ENCODE results near the gene ATRN.

The ATRN gene

DNA sequence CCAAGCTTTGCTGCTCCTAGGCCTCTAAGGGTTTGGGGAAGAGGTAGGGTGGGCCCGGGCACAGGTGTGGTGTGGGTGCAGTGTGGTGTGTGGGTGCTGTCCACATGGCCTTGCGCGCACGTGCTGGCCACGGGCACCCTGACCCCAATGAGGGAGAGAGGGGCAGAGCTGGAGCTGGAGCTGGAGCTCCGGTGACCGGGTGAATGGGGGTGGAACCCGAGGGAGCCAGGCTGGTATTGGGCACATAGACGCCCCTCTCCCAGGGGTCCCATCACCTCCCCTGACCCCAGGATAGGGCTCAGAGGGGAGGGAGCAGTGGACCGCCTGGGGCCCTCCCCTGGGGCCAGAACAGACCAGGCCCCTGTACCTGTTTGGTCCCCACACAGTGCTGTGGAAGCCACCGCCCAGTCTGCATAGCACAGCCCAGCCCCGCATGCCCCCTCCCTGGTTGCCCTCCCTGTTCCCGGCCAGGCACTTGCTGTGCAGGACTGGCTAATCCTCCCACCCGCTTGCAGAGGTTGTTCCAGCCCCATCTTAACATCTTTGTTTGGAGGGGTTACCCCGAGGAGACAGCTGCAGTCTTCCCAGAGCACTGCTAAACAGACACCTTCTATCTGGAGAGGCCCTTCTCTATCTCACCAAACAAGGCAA, 210.0 kb downstream of the ATRN start:
- DNase-seq, result no peak
- Mint-ChIP-seq H3K4me1 (no peaks in the 10 kb centered on the region), H3K36me3 (ENCODE audit: low read depth) (no peaks in the 10 kb centered on the region)

GRCh38 chr20:3681352-3681930, 210.6 kb downstream of the ATRN start:
- DNase-seq, result no peak
- H3K27ac Mint-ChIP-seq, result no peak overlapping the region
- H3K4me1 Mint-ChIP-seq, result no peaks in the 10 kb centered on the region
- no peaks in the 10 kb centered on the region for H3K36me3 Mint-ChIP-seq (ENCODE audit: low read depth)
- ATAC-seq, result no peak
- H3K27me3 Mint-ChIP-seq, result peaks cover 49% of the 10 kb centered on the region
- H3K9me3 Mint-ChIP-seq, result no peaks in the 10 kb centered on the region
- no peak overlapping the region for H3K4me3 Mint-ChIP-seq

More for the DNA sequence above, 210.0 kb downstream of the ATRN start:
- Mint-ChIP-seq H3K4me3 (no peak overlapping the region), H3K9me3 (no peaks in the 10 kb centered on the region), H3K27ac (no peak overlapping the region), H3K27me3 (peaks cover 49% of the 10 kb centered on the region)
- ATAC-seq, result no peak

- Mint-ChIP-seq H3K36me3 (ENCODE audit: low read depth) (no peaks in the 10 kb centered on the region), H3K4me3 (no peak within 1 kb of the TSS), H3K4me1 (no peaks in the 10 kb centered on the region), H3K27me3 (peaks cover 45% of the 10 kb centered on the region), H3K9me3 (no peaks in the 10 kb centered on the region), H3K27ac (no peak within 1 kb of the TSS)
- no peak for ATAC-seq
- DNase-seq, result no peak
These were observed 211.3 kb downstream of the ATRN start, which contains the start of gene ADAM33 for GRCh38 chr20:3681931-3682781. ADAM33 (minus strand) TSS chr20:3682010; CDS start chr20:3682004, 6 bp downstream.

DNA sequence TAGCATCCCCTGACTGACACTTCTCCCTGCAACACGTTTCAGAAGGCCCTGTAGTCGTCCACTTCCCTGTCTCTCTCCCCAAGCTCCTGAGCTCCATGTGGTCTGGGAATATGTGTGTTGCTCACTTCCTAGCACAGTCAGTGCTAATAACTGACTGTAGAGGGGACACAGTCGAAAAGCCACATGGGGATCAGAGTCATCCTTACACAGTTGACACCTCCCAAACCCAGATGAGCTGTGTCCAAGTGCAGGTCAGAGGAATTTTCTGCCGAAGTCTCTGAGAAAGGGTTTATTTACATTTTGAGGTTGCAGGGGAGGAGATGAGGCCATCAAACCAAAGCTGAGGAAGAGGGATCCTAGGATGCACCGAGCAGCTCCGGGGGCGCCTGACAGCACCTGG, 214.5 kb downstream of the ATRN start:
- H3K4me3 Mint-ChIP-seq, result no peak overlapping the region
- no peaks in the 10 kb centered on the region for H3K36me3 Mint-ChIP-seq (ENCODE audit: low read depth)
- DNase-seq, result no peak
- H3K9me3 Mint-ChIP-seq, result no peaks in the 10 kb centered on the region
- H3K27me3 Mint-ChIP-seq, result peaks cover 34% of the 10 kb centered on the region
- H3K4me1 Mint-ChIP-seq, result no peaks in the 10 kb centered on the region
- H3K27ac Mint-ChIP-seq, result no peak overlapping the region
- no peak for ATAC-seq

GRCh38 chr20:3686421-3686820, 215.6 kb downstream of the ATRN start:
- no peaks in the 10 kb centered on the region for H3K4me1 Mint-ChIP-seq
- H3K9me3 Mint-ChIP-seq, result no peaks in the 10 kb centered on the region
- H3K4me3 Mint-ChIP-seq, result no peak overlapping the region
- DNase-seq, result no peak
- peaks cover 25% of the 10 kb centered on the region for H3K27me3 Mint-ChIP-seq
- no peaks in the 10 kb centered on the region for H3K36me3 Mint-ChIP-seq (ENCODE audit: low read depth)
- no peak for ATAC-seq
- H3K27ac Mint-ChIP-seq, result no peak overlapping the region

DNA sequence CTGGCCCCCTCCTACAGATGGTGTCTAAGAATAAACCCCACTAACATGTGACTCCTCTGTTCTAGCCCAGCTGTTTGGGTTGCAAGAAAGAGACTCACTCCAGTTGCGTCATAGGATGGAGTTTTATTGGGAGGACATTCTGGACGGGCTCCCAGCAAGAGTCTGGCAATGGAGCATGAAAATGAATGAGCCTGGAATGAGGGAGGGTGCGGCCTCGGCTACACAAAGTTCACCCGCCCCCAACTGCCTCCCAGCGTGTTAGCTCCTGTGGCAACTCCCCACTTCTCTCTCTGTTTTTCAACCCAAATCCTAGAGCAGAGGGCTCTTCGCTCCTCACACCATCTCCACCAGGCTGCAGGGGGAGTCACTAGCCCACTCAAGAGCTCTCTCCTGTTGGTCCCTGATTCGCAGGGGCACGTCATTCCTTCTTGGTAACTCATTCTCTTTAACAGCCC, 216.1 kb downstream of the ATRN start:
- Mint-ChIP-seq H3K9me3 (no peaks in the 10 kb centered on the region), H3K27ac (no peak overlapping the region), H3K4me1 (no peaks in the 10 kb centered on the region), H3K4me3 (no peak overlapping the region), H3K27me3 (peaks cover 23% of the 10 kb centered on the region), H3K36me3 (ENCODE audit: low read depth) (no peaks in the 10 kb centered on the region)
- DNase-seq (no peak), ATAC-seq (no peak)

DNA sequence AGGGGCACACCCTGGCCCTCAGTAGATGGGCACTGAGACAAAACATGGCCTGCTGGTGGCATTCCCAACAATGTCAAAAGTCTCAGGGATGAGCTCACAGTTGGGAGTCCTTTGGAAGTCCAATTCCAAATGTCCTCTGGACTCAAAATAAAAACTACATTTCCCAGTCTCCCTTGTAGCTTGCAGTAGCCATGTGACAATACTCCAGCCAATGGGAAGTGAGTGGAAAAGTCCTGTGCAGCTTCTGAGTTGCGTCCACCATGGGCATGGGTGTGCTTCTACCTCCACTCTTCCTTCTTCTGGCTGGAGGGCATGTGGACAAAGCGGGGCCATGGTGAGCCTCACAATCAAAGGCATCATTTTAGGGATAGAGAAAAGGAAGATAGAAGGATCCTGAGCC, 216.8 kb downstream of the ATRN start:
- no peak for ATAC-seq
- no peaks in the 10 kb centered on the region for H3K4me1 Mint-ChIP-seq
- H3K4me3 Mint-ChIP-seq, result no peak overlapping the region
- H3K36me3 Mint-ChIP-seq (ENCODE audit: low read depth), result no peaks in the 10 kb centered on the region
- no peak for DNase-seq
- H3K27me3 Mint-ChIP-seq, result peaks cover 19% of the 10 kb centered on the region
- no peaks in the 10 kb centered on the region for H3K9me3 Mint-ChIP-seq
- no peak overlapping the region for H3K27ac Mint-ChIP-seq

GRCh38 chr20:3689978-3690377, 219.2 kb downstream of the ATRN start:
- Mint-ChIP-seq H3K4me1 (no peaks in the 10 kb centered on the region), H3K9me3 (no peaks in the 10 kb centered on the region), H3K27ac (no peak overlapping the region), H3K27me3 (peaks cover 3% of the 10 kb centered on the region), H3K4me3 (no peak overlapping the region), H3K36me3 (ENCODE audit: low read depth) (no peaks in the 10 kb centered on the region)
- ATAC-seq, result no peak
- DNase-seq, result no peak

DNA sequence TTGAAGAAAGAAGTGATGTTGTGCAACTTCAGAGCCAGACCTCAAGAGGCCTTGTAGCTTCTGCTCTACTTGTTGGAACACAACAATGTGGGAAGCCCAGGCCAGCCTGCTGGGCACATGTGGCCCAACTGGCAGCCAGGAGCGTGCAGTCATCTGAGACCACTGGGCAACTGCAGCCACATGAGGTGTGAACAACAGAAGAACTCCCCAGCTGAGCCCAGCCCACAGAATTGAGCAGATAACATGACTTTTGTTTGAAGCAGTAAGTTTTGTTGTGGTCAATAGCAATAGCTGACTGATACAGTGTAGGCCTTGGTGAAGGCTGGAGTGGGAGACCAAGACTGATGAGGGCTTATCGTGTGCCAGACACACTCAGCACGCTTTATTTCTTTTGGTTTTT, 219.6 kb downstream of the ATRN start:
- H3K27ac Mint-ChIP-seq, result no peak overlapping the region
- ATAC-seq (no peak), DNase-seq (no peak)
- H3K36me3 Mint-ChIP-seq (ENCODE audit: low read depth), result no peaks in the 10 kb centered on the region
- H3K9me3 Mint-ChIP-seq, result no peaks in the 10 kb centered on the region
- H3K27me3 Mint-ChIP-seq, result peaks cover under 1% of the 10 kb centered on the region
- no peaks in the 10 kb centered on the region for H3K4me1 Mint-ChIP-seq
- H3K4me3 Mint-ChIP-seq, result no peak overlapping the region

- ATAC-seq, result no peak
- H3K4me1 Mint-ChIP-seq, result no peaks in the 10 kb centered on the region
- no peak overlapping the region for H3K4me3 Mint-ChIP-seq
- no peaks in the 10 kb centered on the region for H3K27me3 Mint-ChIP-seq
- DNase-seq, result no peak
- H3K36me3 Mint-ChIP-seq (ENCODE audit: low read depth), result no peaks in the 10 kb centered on the region
- no peak overlapping the region for H3K27ac Mint-ChIP-seq
- no peaks in the 10 kb centered on the region for H3K9me3 Mint-ChIP-seq
These were observed 220.5 kb downstream of the ATRN start for GRCh38 chr20:3691306-3691705.

GRCh38 chr20:3691897-3692296, 221.1 kb downstream of the ATRN start:
- Mint-ChIP-seq H3K27ac (no peak overlapping the region), H3K4me3 (no peak overlapping the region), H3K36me3 (ENCODE audit: low read depth) (no peaks in the 10 kb centered on the region), H3K9me3 (no peaks in the 10 kb centered on the region), H3K27me3 (no peaks in the 10 kb centered on the region), H3K4me1 (no peaks in the 10 kb centered on the region)
- ATAC-seq (no peak), DNase-seq (no peak)

GRCh38 chr20:3692706-3693294, 222.0 kb downstream of the ATRN start:
- no peaks in the 10 kb centered on the region for H3K4me1 Mint-ChIP-seq
- no peaks in the 10 kb centered on the region for H3K36me3 Mint-ChIP-seq (ENCODE audit: low read depth)
- no peaks in the 10 kb centered on the region for H3K9me3 Mint-ChIP-seq
- no peak overlapping the region for H3K4me3 Mint-ChIP-seq
- no peaks in the 10 kb centered on the region for H3K27me3 Mint-ChIP-seq
- DNase-seq (no peak), ATAC-seq (no peak)
- H3K27ac Mint-ChIP-seq, result no peak overlapping the region

DNA sequence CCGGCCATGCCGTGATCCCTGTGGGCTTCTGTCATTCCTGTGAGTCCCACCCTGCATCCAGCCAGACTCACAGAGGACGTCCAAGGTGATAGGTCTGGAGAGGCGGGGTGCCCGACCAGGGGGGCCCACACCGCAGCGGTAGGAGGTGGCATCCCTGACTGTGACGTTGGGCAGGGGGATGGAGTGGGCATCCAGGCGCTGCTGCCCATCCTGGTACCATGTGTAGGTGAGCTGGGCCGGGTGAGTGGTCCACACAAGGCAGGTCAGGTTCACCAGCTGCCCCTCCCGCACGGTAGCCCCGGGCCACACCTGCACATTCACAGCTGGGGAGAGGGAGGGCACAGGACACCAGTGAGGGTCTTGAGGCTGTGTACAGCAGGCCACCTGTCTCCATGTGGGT, 222.6 kb downstream of the ATRN start:
- Mint-ChIP-seq H3K27me3 (no peaks in the 10 kb centered on the region), H3K27ac (no peak overlapping the region), H3K9me3 (no peaks in the 10 kb centered on the region), H3K4me3 (no peak overlapping the region), H3K4me1 (no peaks in the 10 kb centered on the region), H3K36me3 (ENCODE audit: low read depth) (no peaks in the 10 kb centered on the region)
- DNase-seq (no peak), ATAC-seq (no peak)

DNA sequence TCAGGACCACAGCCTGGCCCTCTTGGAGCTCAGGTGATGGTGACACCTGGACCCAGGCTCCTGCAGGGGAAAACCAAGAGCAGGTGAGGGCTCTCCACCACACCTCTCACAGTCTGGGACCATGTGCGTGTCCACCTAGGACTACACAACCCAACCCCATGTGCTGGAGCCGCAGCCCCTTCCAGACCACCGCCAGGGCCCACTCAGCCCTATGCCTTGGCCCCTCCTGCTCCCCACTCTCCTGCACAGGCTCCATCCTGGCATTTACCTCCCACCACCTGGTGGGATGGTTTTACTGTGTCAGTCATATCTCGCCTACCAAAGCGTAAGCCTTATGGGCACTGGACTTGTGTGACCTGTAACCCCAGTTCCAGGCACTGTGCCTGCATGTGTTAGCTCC, 224.0 kb downstream of the ATRN start:
- Mint-ChIP-seq H3K27ac (no peak overlapping the region), H3K4me1 (no peaks in the 10 kb centered on the region), H3K36me3 (ENCODE audit: low read depth) (no peaks in the 10 kb centered on the region), H3K27me3 (no peaks in the 10 kb centered on the region), H3K4me3 (no peak overlapping the region), H3K9me3 (no peaks in the 10 kb centered on the region)
- DNase-seq, result no peak
- ATAC-seq, result no peak

GRCh38 chr20:3696200-3696599, 225.4 kb downstream of the ATRN start:
- Mint-ChIP-seq H3K36me3 (ENCODE audit: low read depth) (no peaks in the 10 kb centered on the region), H3K4me1 (no peaks in the 10 kb centered on the region), H3K27me3 (no peaks in the 10 kb centered on the region), H3K4me3 (no peak overlapping the region), H3K27ac (no peak overlapping the region), H3K9me3 (no peaks in the 10 kb centered on the region)
- no peak for DNase-seq
- ATAC-seq, result no peak
